ENCODE results near the gene GALNT18. TPM values are rescaled to one million over a fixed set of nuclear protein-coding genes. Genes with fewer than 3 reads are reported as not detected.

The GALNT18 gene
- total and polyA plus RNA-seq, 2 of the 4 experiments (the other 2 are of a cell fraction), result 9.5 to 11.3 TPM

DNA sequence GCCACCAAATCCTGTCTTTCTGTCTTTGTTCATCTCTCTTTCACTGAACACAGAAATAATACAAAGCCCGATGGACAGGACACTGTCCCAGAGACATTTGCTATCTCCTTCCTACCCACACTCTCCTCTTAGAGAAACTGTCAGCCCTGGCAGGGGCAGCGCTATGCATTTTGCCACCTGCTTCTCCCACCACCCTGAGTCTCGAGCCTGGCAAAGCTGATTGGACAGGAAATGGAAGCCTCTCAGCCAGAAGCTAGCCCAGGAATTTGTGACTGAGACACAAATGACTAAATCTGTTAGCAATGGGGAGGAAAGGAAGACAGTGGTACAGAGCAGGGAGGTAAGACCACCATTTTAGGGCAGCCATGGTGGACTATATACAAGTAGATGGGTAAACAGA, 14.9 kb upstream of the GALNT18 start:
- Histone ChIP-seq H3K4me3 (ENCODE audit: insufficient read depth, low read depth, low read length) (no peak overlapping the region), H3K23ac (ENCODE audit: low read depth, low read length) (no peak overlapping the region), H2AK5ac (ENCODE audit: low read depth, low read length) (no peak overlapping the region), H3K9me1 (ENCODE audit: insufficient read depth, low read length) (no peaks in the 10 kb centered on the region), H3K4ac (ENCODE audit: low read depth, low read length) (no peak overlapping the region), H4K5ac (ENCODE audit: low read depth, low read length) (no peak overlapping the region), H2AK9ac (replicated peaks; ENCODE audit: low read depth, low read length, poor library complexity) (no peak overlapping the region), H3K79me1 (ENCODE audit: low read depth in 1 of 2, low read length in 2 of 2) (no peaks in the 10 kb centered on the region), H2BK15ac (ENCODE audit: low read depth, low read length) (no peak overlapping the region), H4K91ac (ENCODE audit: insufficient read depth, low read depth, low read length) (no peak overlapping the region), H3K27ac (ENCODE audit: insufficient read depth, low read length) (no peak overlapping the region), H2BK20ac (ENCODE audit: low read depth, low read length) (no peak overlapping the region), H2BK5ac (ENCODE audit: low read depth, low read length, poor library complexity, severe bottlenecking) (no peak overlapping the region), H3K4me1 (ENCODE audit: control insufficient read depth, insufficient read depth, low read length) (0 out of 2 replicates have a peak, but pooled peaks cover 2% of the 10 kb centered on the region), H4K8ac (ENCODE audit: low read depth in 2 of 2, low read length in 2 of 2) (no peak overlapping the region), H2BK120ac (ENCODE audit: low read depth, low read length) (no peak overlapping the region), H3K36me3 (ENCODE audit: control insufficient read depth, insufficient read depth, low read length) (no peaks in the 10 kb centered on the region), H3K9me3 (ENCODE audit: control insufficient read depth, insufficient read depth, low read length) (no peaks in the 10 kb centered on the region; the same call in 1 of the 2 replicates), H4K20me1 (ENCODE audit: insufficient read depth, low read length) (no peaks in the 10 kb centered on the region), H3K56ac (ENCODE audit: extremely low read depth, insufficient read depth, low read length) (no peak overlapping the region), H3K4me2 (ENCODE audit: low read depth, low read length) (no peak overlapping the region), H3K14ac (replicated peaks; ENCODE audit: low read depth, low read length) (no peak overlapping the region), H3K9ac (ENCODE audit: low read depth, low read length) (no peak overlapping the region), H3K18ac (ENCODE audit: low read depth, low read length) (no peak overlapping the region), H3K27me3 (ENCODE audit: control insufficient read depth, insufficient read depth, low read length) (peaks cover 59% of the 10 kb centered on the region), H2AFZ (replicated peaks; ENCODE audit: low read length, poor library complexity) (no peak overlapping the region)
- dilution Hi-C loops (cut with HindIII; ENCODE audit: low sequenced_read_pairs, unreplicated experiment), result no loop called here
- intact Hi-C loops (cut with micrococcal nuclease), result no loop called here
- ChIA-PET CTCF (no interaction called here), POLR2A (ENCODE audit: unreplicated experiment) (no interaction called here)
- ATAC-seq (ENCODE audit: low read depth) (no peak; the same call in 1 of the 2 replicates), DNase-seq (no peak)
- no TSS peak for BruUV-seq (replicated peaks)
- in situ Hi-C loops (cut with MboI; ENCODE audit: low sequenced_read_pairs), result no loop called here
- WGBS, 2 experiments (ENCODE audit: extremely low coverage in 2 of 2, insufficient read length in 1 of 2), result 40% methylated on average over 1 of the region's 3 CpGs; no CpG with 5 or more reads in 1 of the 2 experiments
- TF ChIP-seq RCOR1 (IDR thresholded peaks at IDR 0.05; ENCODE audit: insufficient replicate concordance, low read length) (no peak), NFE2L2 (IDR thresholded peaks at IDR 0.05; ENCODE audit: low read depth, low read length) (no peak), SMC3 (IDR thresholded peaks at IDR 0.05; ENCODE audit: low read depth, low read length) (no peak), CEBPB (IDR thresholded peaks at IDR 0.05; ENCODE audit: low read depth, low read length) (no peak)

Data from IMR-90 (cell line).